Lower leg skin (tissue), 3 donors: Measurements from ENCODE around the gene NFIX.

Experiments
- POLR2A ChIP-seq, 2 donors: fragments of 450-650 bp; IDR thresholded peaks; one replicate each; pipeline ENCODE4 v1.6.1; 2016 to 2017; ENCODE audit warnings: antibody characterized with exemption in 2 of 2, mild to moderate bottlenecking in 1 of 2, moderate library complexity in 1 of 2
- TF ChIP-seq, protein P1 (sequence below), 3 donors: fragments of 450-650 bp; IDR thresholded peaks; one replicate each; pipeline ENCODE4 v1.5.1; 2016; ENCODE audit warnings: antibody characterized with exemption in 3 of 3, mild to moderate bottlenecking in 3 of 3, moderate library complexity in 2 of 3

DNA sequence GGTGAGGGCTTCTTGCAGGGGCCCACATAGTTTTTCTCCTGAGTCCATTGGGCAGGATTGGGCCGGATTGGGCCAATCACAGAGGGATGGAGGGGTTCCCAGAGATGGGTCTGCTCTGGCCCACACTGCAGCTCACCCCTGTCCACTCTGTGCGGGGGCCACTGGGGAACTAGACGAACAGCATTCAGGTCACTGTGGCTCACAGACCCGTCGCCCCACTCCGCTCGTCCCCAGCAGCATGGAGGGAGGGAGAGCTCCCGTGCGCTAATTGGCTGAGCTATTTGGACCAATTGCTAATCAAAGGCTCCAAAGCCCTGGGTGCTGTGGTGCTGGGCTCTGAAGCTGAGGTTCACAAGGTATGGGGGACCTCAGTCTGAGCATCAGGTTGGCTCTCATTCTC lies 134.1 kb downstream of the NFIX start:
- TF ChIP-seq, protein P1, sequence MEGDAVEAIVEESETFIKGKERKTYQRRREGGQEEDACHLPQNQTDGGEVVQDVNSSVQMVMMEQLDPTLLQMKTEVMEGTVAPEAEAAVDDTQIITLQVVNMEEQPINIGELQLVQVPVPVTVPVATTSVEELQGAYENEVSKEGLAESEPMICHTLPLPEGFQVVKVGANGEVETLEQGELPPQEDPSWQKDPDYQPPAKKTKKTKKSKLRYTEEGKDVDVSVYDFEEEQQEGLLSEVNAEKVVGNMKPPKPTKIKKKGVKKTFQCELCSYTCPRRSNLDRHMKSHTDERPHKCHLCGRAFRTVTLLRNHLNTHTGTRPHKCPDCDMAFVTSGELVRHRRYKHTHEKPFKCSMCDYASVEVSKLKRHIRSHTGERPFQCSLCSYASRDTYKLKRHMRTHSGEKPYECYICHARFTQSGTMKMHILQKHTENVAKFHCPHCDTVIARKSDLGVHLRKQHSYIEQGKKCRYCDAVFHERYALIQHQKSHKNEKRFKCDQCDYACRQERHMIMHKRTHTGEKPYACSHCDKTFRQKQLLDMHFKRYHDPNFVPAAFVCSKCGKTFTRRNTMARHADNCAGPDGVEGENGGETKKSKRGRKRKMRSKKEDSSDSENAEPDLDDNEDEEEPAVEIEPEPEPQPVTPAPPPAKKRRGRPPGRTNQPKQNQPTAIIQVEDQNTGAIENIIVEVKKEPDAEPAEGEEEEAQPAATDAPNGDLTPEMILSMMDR (IDR thresholded peaks at IDR 0.05): no peak
- no peak for TF ChIP-seq POLR2A (IDR thresholded peaks at IDR 0.05)
